Measurements from ENCODE around the gene SPATA6.
"Not testable (repeated sequence)": the region's sequence is repeated elsewhere in the genome, so short reads cannot be mapped to it uniquely, and the experiment has no call there.

The SPATA6 gene

GRCh38 chr1:48471691-48472576, at the start of gene SPATA6:
Gene SPATA6, minus strand, starts transcription at chr1:48472204. Its CDS starts 196 bp downstream, at chr1:48472008.
- in situ Hi-C loops (cut with HindIII; ENCODE audit: low sequenced_read_pairs): no loop called here

GRCh38 chr1:48519896-48520295, 47.9 kb upstream of the SPATA6 start:
- in situ Hi-C loops (cut with HindIII; ENCODE audit: low sequenced_read_pairs): not testable (repeated sequence)

- in situ Hi-C loops (cut with HindIII; ENCODE audit: low sequenced_read_pairs): no loop called here
These were observed 34.9 kb upstream of the SPATA6 start for GRCh38 chr1:48506870-48507269.

GRCh38 chr1:48500541-48501450, 28.8 kb upstream of the SPATA6 start:
- in situ Hi-C loops (cut with HindIII; ENCODE audit: low sequenced_read_pairs): no loop called here

GRCh38 chr1:48499211-48499735, 27.3 kb upstream of the SPATA6 start:
- in situ Hi-C loops (cut with HindIII; ENCODE audit: low sequenced_read_pairs): no loop called here

- in situ Hi-C loops (cut with HindIII; ENCODE audit: low sequenced_read_pairs): no loop called here
These were observed 26.2 kb upstream of the SPATA6 start for GRCh38 chr1:48498096-48498791.

- in situ Hi-C loops (cut with HindIII; ENCODE audit: low sequenced_read_pairs): no loop called here
These were observed 23.9 kb upstream of the SPATA6 start for GRCh38 chr1:48495911-48496310.

GRCh38 chr1:48495166-48495565, 23.2 kb upstream of the SPATA6 start:
- in situ Hi-C loops (cut with HindIII; ENCODE audit: low sequenced_read_pairs): no loop called here

GRCh38 chr1:48493970-48494769, 22.2 kb upstream of the SPATA6 start:
- in situ Hi-C loops (cut with HindIII; ENCODE audit: low sequenced_read_pairs): no loop called here

- in situ Hi-C loops (cut with HindIII; ENCODE audit: low sequenced_read_pairs): no loop called here
These were observed 21.0 kb upstream of the SPATA6 start for GRCh38 chr1:48493041-48493440.

- in situ Hi-C loops (cut with HindIII; ENCODE audit: low sequenced_read_pairs): no loop called here
These were observed 20.4 kb upstream of the SPATA6 start for GRCh38 chr1:48492392-48492791.

GRCh38 chr1:48488721-48489120, 16.7 kb upstream of the SPATA6 start:
- in situ Hi-C loops (cut with HindIII; ENCODE audit: low sequenced_read_pairs): no loop called here

GRCh38 chr1:48480504-48480903, 8.5 kb upstream of the SPATA6 start:
- in situ Hi-C loops (cut with HindIII; ENCODE audit: low sequenced_read_pairs): no loop called here

- in situ Hi-C loops (cut with HindIII; ENCODE audit: low sequenced_read_pairs): not testable (repeated sequence)
These were observed 8.0 kb upstream of the SPATA6 start for GRCh38 chr1:48480023-48480422.

- in situ Hi-C loops (cut with HindIII; ENCODE audit: low sequenced_read_pairs): no loop called here
These were observed 634 bp upstream of the SPATA6 start for GRCh38 chr1:48472638-48473037.

GRCh38 chr1:48470950-48471690, 884 bp downstream of the SPATA6 start:
- in situ Hi-C loops (cut with HindIII; ENCODE audit: low sequenced_read_pairs): no loop called here

GRCh38 chr1:48470481-48470855, 1.5 kb downstream of the SPATA6 start:
- in situ Hi-C loops (cut with HindIII; ENCODE audit: low sequenced_read_pairs): no loop called here

GRCh38 chr1:48469616-48470480, 2.2 kb downstream of the SPATA6 start:
- in situ Hi-C loops (cut with HindIII; ENCODE audit: low sequenced_read_pairs): no loop called here

Measured in endothelial cell of hepatic sinusoid (primary cell).